ENCODE measurements around the gene UNC93B1.

- no peak for TF ChIP-seq POLR2A (IDR thresholded peaks at IDR 0.05; ENCODE audit: low read length)
- TF ChIP-seq EP300 (IDR thresholded peaks at IDR 0.05), result no peak
- TF ChIP-seq GATA3 (IDR thresholded peaks at IDR 0.05; ENCODE audit: borderline replicate concordance), result no peak
- TF ChIP-seq NFE2L2 (conservative IDR thresholded peaks at IDR 0.05; ENCODE audit: low read length), result no peak
- no peak for TF ChIP-seq MAX (IDR thresholded peaks at IDR 0.05)
- TF ChIP-seq RCOR1 (IDR thresholded peaks at IDR 0.05; ENCODE audit: low read depth, low read length), result no peak
- no peak for TF ChIP-seq CTCF (IDR thresholded peaks at IDR 0.05)
- no peak for TF ChIP-seq BHLHE40 (IDR thresholded peaks at IDR 0.05; ENCODE audit: low read depth, low read length)
- no peak for TF ChIP-seq KDM5A (IDR thresholded peaks at IDR 0.05)
- no peak for TF ChIP-seq USF2 (IDR thresholded peaks at IDR 0.05)
- TF ChIP-seq SMC3 (IDR thresholded peaks at IDR 0.05), result no peak
- TF ChIP-seq RNF2 (IDR thresholded peaks at IDR 0.05; ENCODE audit: borderline replicate concordance, low read depth), result no peak
- no peak for TF ChIP-seq HEYL (CRISPR knock-in tag; IDR thresholded peaks at IDR 0.05)
Observed at GRCh38 chr11:68019486-68019885, 15.6 kb upstream of the UNC93B1 start.

All from A549 (cell line).